AG04449 (cell line): ENCODE measurements around the gene SGMS1.

ENCODE experiments used
- CTCF ChIA-PET: fragments of 350-600 bp; formaldehyde crosslinking; extraction: SDS; loops from one replicate; lab custom pipeline; 2021; ENCODE audit warnings: antibody characterized with exemption; lab: Yijun Ruan, JAX
- POLR2A ChIA-PET: fragments of 400-600, 350-600 bp; formaldehyde crosslinking; extraction: SDS; loops from one replicate; lab custom pipeline; 2020; ENCODE audit warnings: antibody characterized with exemption, inconsistent platforms; lab: Yijun Ruan, JAX
- DNase-seq: peaks from one replicate; pipeline ENCODE4 v3.0.0-alpha.2; 2010; ENCODE audit warnings: low read depth, low spot score
- H3K4me3 ChIP-seq: 2 replicates; pipeline ENCODE4 v1.5.1; 2011; ENCODE audit warnings: low read depth, mild to moderate bottlenecking, control low read depth, low read length
- TF ChIP-seq, protein P1 (sequence below): IDR thresholded peaks from one replicate; pipeline ENCODE4 v1.5.1; 2011; ENCODE audit warnings: mild to moderate bottlenecking, moderate library complexity, low read length, control low read depth, inconsistent platforms; ENCODE audit not compliant: insufficient read depth; ENCODE audit errors: missing control alignments

Gene SGMS1

DNA sequence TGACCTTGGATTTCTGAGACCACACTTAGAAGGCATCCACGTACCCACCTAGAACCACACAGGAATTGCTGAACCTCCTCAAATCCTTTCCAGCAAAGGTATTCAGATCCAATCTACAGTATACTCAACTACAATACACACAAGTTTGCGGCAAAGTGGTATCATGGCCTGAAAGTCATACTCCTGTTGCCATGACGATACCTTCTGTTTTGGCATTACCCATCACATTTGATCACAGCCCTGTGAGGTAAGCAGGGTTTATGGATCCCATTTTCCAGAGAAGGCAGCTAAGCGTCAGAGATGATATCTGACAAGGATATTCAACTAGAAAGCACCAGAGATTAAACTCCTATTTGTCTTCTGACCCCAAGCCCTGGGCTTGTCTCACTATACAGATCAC is 32.8 kb downstream of the SGMS1 start:
- H3K4me3 ChIP-seq, result no peak overlapping the region
- DNase-seq, result no peak
- TF ChIP-seq, protein P1, sequence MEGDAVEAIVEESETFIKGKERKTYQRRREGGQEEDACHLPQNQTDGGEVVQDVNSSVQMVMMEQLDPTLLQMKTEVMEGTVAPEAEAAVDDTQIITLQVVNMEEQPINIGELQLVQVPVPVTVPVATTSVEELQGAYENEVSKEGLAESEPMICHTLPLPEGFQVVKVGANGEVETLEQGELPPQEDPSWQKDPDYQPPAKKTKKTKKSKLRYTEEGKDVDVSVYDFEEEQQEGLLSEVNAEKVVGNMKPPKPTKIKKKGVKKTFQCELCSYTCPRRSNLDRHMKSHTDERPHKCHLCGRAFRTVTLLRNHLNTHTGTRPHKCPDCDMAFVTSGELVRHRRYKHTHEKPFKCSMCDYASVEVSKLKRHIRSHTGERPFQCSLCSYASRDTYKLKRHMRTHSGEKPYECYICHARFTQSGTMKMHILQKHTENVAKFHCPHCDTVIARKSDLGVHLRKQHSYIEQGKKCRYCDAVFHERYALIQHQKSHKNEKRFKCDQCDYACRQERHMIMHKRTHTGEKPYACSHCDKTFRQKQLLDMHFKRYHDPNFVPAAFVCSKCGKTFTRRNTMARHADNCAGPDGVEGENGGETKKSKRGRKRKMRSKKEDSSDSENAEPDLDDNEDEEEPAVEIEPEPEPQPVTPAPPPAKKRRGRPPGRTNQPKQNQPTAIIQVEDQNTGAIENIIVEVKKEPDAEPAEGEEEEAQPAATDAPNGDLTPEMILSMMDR, result no peak
- CTCF ChIA-PET, result no interaction called here
- POLR2A ChIA-PET, result no interaction called here

DNA sequence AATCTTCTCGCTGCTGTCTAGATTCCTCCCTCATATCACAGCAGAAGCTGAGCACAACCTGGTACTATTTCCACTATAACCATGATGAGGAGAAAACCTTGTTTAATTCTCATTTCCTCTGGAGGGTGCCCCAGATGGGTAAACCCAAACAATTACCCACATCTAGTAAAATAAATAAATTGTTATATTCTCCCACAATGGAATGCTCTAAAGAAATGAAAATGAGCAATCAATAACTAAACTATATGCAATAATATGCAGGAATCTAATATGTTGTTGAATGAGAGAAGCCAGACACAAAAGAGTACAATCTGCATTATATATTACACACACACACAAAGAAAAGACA is 37.0 kb downstream of the SGMS1 start:
- CTCF ChIA-PET, result no interaction called here
- no peak for DNase-seq
- POLR2A ChIA-PET, result no interaction called here
- TF ChIP-seq, protein P1, result no peak
- no peak overlapping the region for H3K4me3 ChIP-seq

DNA sequence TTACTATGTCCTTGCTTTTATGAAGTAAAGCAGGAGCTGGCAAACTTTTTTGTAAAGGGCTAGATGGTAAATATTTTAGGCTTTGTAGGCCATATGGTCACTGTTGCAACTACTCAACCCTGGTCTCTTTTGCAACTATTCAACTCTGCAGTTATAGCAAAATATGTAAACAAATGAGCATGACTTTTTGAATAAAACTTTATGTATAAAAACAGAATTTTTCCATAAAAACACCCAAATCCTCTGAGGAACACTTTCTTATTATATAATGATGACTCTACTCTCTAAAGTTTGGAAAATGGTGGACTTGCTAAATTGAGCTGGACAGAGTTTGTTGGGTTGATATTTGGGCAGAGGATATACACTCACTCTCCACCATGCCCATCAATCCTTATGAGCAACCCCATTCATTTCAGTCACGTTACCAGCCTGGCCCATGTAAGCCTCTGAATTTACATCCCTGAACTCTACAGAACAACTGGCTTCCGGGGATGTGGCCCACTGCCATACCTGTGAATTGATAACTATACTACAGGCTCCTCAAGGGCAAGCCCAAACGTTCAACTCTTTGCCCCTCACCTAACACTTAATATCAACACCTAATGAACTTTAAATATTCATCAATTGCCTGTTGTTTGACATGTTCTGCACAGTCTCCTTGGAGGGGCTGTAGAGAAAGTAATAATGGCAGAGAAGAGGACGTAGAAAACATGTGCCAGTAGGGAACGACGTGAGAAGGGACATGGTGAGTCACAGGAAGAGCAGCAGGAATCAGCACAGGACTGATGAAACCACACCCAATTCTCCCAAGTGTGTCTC is 37.6 kb downstream of the SGMS1 start:
- POLR2A ChIA-PET, result no interaction called here
- TF ChIP-seq, protein P1, result no peak
- CTCF ChIA-PET, result interaction anchor here (1.0 to 1.2 kb wide), 2 partner anchors 10 to 87 kb away, joined by 3 to 4 read pairs; no protein-coding TSS in a partner anchor

DNA sequence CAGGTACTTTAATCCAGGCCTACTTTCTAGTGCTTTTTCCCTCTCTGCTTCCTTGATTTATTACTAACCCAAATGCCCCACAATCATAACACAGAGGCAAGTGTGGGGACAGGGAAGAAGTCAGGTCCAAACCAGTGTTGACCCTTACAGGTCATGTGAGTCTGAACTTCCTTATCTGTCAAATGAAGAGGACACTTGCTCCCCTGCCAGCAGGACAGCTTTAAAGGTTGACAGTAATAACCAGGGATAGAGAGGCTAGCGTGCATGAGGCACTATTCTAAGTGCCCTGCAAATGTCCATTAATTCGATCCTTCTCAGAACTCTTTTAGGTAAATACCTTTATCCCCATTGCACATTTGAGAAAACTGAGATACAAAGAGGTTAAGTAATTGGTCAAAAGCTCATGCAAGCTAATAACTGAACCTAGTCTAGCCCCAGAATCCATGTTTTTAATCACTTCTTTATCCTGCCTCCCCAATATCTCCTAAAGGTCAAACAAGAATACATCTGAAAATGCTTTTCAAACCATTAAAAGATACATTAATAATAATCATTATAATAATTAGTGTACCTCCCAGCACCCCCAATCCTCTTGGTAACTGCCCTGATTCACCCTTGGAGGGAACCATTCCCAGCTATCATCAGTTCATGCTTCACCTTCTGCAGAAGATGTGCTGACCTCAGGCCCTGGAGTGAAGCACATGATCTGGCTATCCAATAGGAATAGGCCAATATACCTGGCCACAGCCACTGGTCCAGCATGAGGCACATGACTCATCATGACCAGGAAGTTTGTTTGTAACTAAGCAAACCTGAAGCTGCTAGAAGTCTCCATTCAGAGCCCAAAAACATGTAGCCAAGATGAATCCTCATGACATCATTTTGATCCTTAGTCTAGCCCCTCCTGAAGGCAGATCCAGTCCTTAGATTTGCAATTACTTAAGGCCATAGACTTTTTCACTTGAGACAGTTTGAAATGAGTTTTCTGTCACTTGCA is 40.7 kb downstream of the SGMS1 start:
- TF ChIP-seq, protein P1, result no peak
- POLR2A ChIA-PET, result no interaction called here
- no peak overlapping the region for H3K4me3 ChIP-seq
- no peak for DNase-seq
- CTCF ChIA-PET, result no interaction called here

More for the DNA sequence above, 37.6 kb downstream of the SGMS1 start:
- H3K4me3 ChIP-seq, result no peak overlapping the region
- no peak for DNase-seq

DNA sequence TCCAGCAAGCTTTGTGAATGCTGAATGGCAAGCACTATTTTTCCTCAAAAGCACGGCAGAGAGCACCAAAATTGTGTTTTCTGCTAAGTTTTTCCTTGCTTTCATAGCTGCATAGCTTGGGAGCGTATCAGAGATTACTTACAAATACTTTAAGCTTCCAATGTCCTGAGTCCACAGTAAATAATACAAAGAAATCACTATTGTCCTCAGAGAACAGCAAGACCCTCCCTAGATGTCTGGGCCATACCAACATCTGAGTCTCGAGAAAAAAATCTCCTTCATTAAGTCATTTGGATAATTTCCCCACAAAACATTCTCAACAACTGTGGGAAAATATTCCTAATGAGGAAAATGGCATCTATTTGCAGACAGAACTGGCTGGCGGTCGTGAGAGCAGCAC is 41.7 kb downstream of the SGMS1 start:
- TF ChIP-seq, protein P1, result no peak
- DNase-seq, result no peak
- ChIA-PET CTCF (no interaction called here), POLR2A (no interaction called here)
- no peak overlapping the region for H3K4me3 ChIP-seq

DNA sequence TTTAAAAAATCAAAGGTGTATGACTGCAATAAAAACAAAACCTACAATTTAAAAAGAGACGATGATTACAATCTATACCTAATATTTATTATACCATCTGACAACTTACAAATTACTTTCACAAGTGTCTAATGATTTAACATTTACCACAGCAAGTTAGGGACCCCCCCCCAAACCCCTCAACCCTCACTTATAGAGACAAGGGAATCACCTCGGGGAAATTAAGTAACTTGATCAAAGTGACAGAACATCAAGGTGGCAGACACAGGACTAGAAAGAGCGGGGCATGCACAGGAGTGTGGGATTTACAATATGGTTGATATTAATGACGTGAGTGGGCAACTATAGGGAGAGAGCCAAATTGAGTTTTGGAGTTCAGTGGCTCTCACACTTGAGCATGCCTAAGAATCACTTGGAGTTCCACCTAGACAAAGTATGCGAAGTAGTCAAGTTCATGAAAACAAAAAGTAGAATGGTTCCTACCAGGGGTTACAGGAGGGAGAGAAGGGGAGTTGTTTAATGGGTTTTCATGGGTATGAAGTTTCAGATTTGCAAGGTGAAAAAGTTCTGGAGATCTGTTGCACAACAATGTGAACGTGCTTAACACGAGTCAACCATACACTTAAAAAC is 43.4 kb downstream of the SGMS1 start:
- ChIA-PET CTCF (no interaction called here), POLR2A (no interaction called here)
- TF ChIP-seq, protein P1, result no peak
- H3K4me3 ChIP-seq, result no peak overlapping the region
- DNase-seq, result no peak
